Naive thymus-derived CD4-positive, alpha-beta T cell (primary cell): Measurements from ENCODE around the gene GRB7. TPM values are rescaled to one million over a fixed set of nuclear protein-coding genes. Genes with fewer than 3 reads are reported as not detected.

Source experiments
- ATAC-seq: fragments of 150-1000 bp; cut with Tn5 transposase; 2 replicates; pipeline ENCODE4 v1.10.0; 2021; ENCODE audit warnings: mild to moderate bottlenecking, moderate library complexity
- CTCF ChIA-PET: fragments of 350-600 bp; sonication (Branson Sonifier 250); formaldehyde crosslinking; loops from one replicate; lab custom pipeline; 2021; ENCODE audit warnings: antibody characterized with exemption; lab: Charles Lee
- POLR2A ChIA-PET: fragments of 350-600 bp; sonication (Branson Sonifier 250); formaldehyde crosslinking; loops from one replicate; lab custom pipeline; 2021; ENCODE audit warnings: antibody characterized with exemption, inconsistent platforms; lab: Charles Lee
- DNase-seq, 9 donors: peaks; one replicate each; pipeline versions ENCODE4 v3.0.0 to v3.0.0-alpha.2; 2020 to 2022; ENCODE audit warnings: mixed read lengths in 1 of 9
- H3K27ac ChIP-seq: one replicate; pipeline ENCODE4 v1.7.0; 2013; ENCODE audit warnings: mild to moderate bottlenecking, low read depth, low read length, moderate library complexity
- H3K27me3 ChIP-seq, 2 donors: one replicate each; pipeline ENCODE4 v1.7.0; 2013; ENCODE audit warnings: low read length in 2 of 2, mild to moderate bottlenecking in 2 of 2, moderate library complexity in 2 of 2; ENCODE audit not compliant: control insufficient read depth in 2 of 2, insufficient read depth in 2 of 2
- H3K36me3 ChIP-seq, 3 experiments: 1 replicate in 2 of 3; 2 replicates in 1 of 3; pipeline ENCODE4 v1.7.0; 2013; ENCODE audit warnings: low read length in 3 of 3, mild to moderate bottlenecking in 3 of 3, moderate library complexity in 1 of 3; ENCODE audit not compliant: insufficient read depth in 3 of 3, control insufficient read depth in 2 of 3
- H3K4me1 ChIP-seq, 2 donors: one replicate each; pipeline ENCODE4 v1.7.0; 2013; ENCODE audit warnings: low read length in 2 of 2, mild to moderate bottlenecking in 2 of 2, moderate library complexity in 1 of 2; ENCODE audit not compliant: control insufficient read depth in 2 of 2, insufficient read depth in 2 of 2
- H3K4me3 ChIP-seq: 2 replicates; pipeline ENCODE4 v1.7.0; 2013; ENCODE audit warnings: mild to moderate bottlenecking, low read length
- H3K9me3 ChIP-seq, 3 experiments: 1 replicate in 2 of 3; 2 replicates in 1 of 3; pipeline ENCODE4 v1.7.0; 2013; ENCODE audit warnings: low read length in 3 of 3; ENCODE audit not compliant: control insufficient read depth in 2 of 3
- H3K27ac Mint-ChIP-seq, 9 donors: one replicate each; pipeline ENCODE4 v1.8.0; 2020 to 2022; ENCODE audit warnings: mixed read lengths in 9 of 9, mild to moderate bottlenecking in 8 of 9, moderate library complexity in 5 of 9, inconsistent platforms in 2 of 9
- H3K27me3 Mint-ChIP-seq, 5 donors: one replicate each; pipeline ENCODE4 v1.8.0; 2021 to 2022; ENCODE audit warnings: mixed read lengths in 5 of 5, mild to moderate bottlenecking in 1 of 5
- H3K36me3 Mint-ChIP-seq, 5 donors: one replicate each; pipeline ENCODE4 v1.8.0; 2020 to 2022; ENCODE audit warnings: mixed read lengths in 5 of 5, mild to moderate bottlenecking in 3 of 5, inconsistent platforms in 1 of 5
- H3K4me1 Mint-ChIP-seq, 7 donors: one replicate each; pipeline ENCODE4 v1.8.0; 2020 to 2022; ENCODE audit warnings: mixed read lengths in 7 of 7, mild to moderate bottlenecking in 3 of 7, inconsistent platforms in 1 of 7
- H3K4me3 Mint-ChIP-seq, 10 donors: one replicate each; pipeline ENCODE4 v1.8.0; 2020 to 2022; ENCODE audit warnings: mild to moderate bottlenecking in 10 of 10, mixed read lengths in 10 of 10, moderate library complexity in 6 of 10, inconsistent platforms in 2 of 10
- H3K9me3 Mint-ChIP-seq, 11 donors: one replicate each; pipeline ENCODE4 v1.8.0; 2020 to 2022; ENCODE audit warnings: mixed read lengths in 11 of 11, mild to moderate bottlenecking in 4 of 11, inconsistent platforms in 1 of 11, moderate library complexity in 1 of 11
- intact Hi-C, 2 donors: fragments of 100-400 bp; cut with micrococcal nuclease; formaldehyde crosslinking; loops; one replicate each; pipeline ENCODE4 v1.15.1; 2023
- polyA plus RNA-seq, 2 donors: library from polyadenylated mRNA; unstranded; fragments of 300-500 nt; fragmentation: Illumina TruSeq; gene quantifications; one replicate each; pipeline ENCODE4 v1.2.3, GENCODE V29; 2021
- total RNA-seq, 6 experiments: library from RNA in 5 of 6; stranded (reverse) in 5 of 6; gene quantifications; 1 replicate in 5 of 6; 2 replicates in 1 of 6; pipeline ENCODE4 v1.2.3 and lab custom pipeline; 2021 to 2026

GRB7 gene
- total and polyA plus RNA-seq, 7 experiments from 2014 or later = 0.99 TPM; not detected in 6

DNA sequence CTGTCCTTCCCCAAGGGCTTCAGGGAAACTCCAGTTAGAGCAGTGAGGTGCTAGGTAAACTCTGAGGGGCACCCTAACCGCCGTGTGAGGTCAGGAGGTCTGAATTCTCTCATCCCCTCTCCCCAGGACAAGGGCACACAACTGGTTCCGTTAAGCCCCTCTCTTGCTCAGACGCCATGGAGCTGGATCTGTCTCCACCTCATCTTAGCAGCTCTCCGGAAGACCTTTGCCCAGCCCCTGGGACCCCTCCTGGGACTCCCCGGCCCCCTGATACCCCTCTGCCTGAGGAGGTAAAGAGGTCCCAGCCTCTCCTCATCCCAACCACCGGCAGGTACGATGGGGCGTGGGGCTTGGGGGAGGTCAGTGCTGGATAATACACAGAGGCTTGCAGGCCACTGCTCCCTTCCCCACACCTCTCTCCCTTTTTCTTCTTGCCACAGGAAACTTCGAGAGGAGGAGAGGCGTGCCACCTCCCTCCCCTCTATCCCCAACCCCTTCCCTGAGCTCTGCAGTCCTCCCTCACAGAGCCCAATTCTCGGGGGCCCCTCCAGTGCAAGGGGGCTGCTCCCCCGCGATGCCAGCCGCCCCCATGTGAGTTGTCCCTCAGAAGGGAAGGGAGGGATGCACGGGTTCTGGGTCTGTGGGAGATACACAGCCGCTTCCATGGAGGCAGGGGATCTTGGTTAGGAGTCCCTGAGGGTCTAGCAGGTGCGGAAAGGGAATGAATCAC lies 4.6 kb downstream of the GRB7 start:
- ATAC-seq (no peak), DNase-seq (no peak)
- Histone ChIP-seq H3K9me3 (no peaks in the 10 kb centered on the region), H3K4me3 (no peak overlapping the region), H3K27ac (no peak overlapping the region), H3K36me3 (no peaks in the 10 kb centered on the region), H3K4me1 (peaks cover 0 to 12% of the 10 kb centered on the region in 2 donors), H3K27me3 (no peaks in the 10 kb centered on the region)
- peaks cover 0 to 4% (median 0%) of the 10 kb centered on the region in 5 donors for H3K36me3 Mint-ChIP-seq
- peaks cover 5 to 26% (median 9%) of the 10 kb centered on the region in 5 donors for H3K27me3 Mint-ChIP-seq
- peaks cover 0 to 2% (median 0%) of the 10 kb centered on the region in 11 donors for H3K9me3 Mint-ChIP-seq
- peaks cover 5 to 22% (median 15%) of the 10 kb centered on the region in 7 donors for H3K4me1 Mint-ChIP-seq
- H3K4me3 Mint-ChIP-seq = peak overlapping the region in 1 of 10 donors; percentile 37
- POLR2A ChIA-PET = no interaction called here
- CTCF ChIA-PET = no interaction called here
- no peak overlapping the region for H3K27ac Mint-ChIP-seq
- intact Hi-C loops = no loop called here

DNA sequence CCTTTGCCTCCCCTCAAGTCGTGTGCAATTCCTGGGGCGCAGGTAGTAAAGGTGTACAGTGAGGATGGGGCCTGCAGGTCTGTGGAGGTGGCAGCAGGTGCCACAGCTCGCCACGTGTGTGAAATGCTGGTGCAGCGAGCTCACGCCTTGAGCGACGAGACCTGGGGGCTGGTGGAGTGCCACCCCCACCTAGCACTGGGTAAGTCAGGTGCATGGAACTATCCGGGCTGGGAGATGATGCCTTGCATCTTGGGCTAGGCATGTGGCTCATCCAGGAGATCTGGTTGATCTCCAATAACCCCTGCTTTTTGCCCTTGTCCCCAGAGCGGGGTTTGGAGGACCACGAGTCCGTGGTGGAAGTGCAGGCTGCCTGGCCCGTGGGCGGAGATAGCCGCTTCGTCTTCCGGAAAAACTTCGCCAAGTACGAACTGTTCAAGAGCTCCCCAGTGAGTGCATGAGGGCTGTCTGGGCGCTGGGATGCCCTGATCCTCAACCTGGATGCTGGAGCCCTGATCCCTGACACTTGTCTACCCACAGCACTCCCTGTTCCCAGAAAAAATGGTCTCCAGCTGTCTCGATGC lies 5.2 kb downstream of the GRB7 start:
- no peak overlapping the region for H3K27ac Mint-ChIP-seq
- intact Hi-C loops = no loop called here
- H3K4me1 Mint-ChIP-seq = peaks cover 5 to 22% (median 15%) of the 10 kb centered on the region in 7 donors
- no peak for DNase-seq
- POLR2A ChIA-PET = interaction anchor here (0.5 kb wide), 1 partner anchor 248 kb away, joined by 6 read pairs; no protein-coding TSS in a partner anchor
- Histone ChIP-seq H3K27ac (no peak overlapping the region), H3K4me3 (no peak overlapping the region), H3K9me3 (no peaks in the 10 kb centered on the region), H3K4me1 (peaks cover 0 to 7% of the 10 kb centered on the region in 2 donors), H3K36me3 (no peaks in the 10 kb centered on the region), H3K27me3 (no peaks in the 10 kb centered on the region)
- peaks cover 5 to 23% (median 9%) of the 10 kb centered on the region in 5 donors for H3K27me3 Mint-ChIP-seq
- ATAC-seq = no peak
- H3K36me3 Mint-ChIP-seq = peaks cover 0 to 4% (median 0%) of the 10 kb centered on the region in 5 donors
- H3K4me3 Mint-ChIP-seq = no peak overlapping the region
- H3K9me3 Mint-ChIP-seq = peaks cover 0 to 2% (median 0%) of the 10 kb centered on the region in 11 donors
- CTCF ChIA-PET = no interaction called here

DNA sequence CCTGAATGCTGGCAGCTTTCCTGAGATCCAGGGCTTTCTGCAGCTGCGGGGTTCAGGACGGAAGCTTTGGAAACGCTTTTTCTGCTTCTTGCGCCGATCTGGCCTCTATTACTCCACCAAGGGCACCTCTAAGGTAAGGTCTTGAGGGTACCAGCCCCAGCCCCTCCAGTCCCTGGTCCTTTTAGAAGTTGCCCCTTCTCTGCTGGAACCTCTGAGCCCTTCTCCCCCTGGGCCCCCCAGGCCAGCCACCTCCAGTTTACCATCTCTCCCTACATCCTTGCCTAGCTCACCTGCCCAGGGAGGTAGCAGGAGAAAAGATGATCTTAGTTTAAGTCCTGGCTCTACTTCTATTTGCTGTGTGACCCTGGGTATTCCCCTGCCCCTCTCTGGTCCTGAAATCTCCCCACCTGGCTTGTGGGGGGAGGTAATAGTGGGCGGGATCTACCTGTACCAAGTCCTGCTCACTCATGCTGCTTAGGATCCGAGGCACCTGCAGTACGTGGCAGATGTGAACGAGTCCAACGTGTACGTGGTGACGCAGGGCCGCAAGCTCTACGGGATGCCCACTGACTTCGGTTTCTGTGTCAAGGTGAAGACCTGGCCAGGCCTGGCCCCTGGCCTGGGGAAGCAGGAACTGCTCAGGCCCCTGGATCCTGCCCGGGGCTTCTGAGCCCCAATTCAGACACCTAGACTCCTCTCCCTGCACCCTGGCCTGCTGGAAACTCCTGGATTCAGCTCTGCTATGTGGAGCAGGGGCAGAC lies 6.5 kb downstream of the GRB7 start:
- H3K27ac Mint-ChIP-seq = no peak overlapping the region

DNA sequence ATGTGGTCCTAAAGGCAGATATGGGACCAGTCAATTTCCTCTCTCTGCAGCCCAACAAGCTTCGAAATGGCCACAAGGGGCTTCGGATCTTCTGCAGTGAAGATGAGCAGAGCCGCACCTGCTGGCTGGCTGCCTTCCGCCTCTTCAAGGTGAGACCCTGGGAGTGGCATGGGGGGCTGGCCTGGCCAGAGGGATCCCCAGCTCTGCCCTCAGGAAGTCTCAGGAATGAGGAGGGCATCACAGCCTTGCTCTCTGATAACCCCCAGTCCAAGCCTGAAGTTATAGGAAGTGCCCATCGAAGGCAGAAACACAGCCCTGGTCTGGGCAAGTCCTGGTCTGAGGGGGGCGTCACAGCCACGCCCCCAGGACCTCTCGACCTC lies 7.1 kb downstream of the GRB7 start:
- intact Hi-C loops = no loop called here
- Mint-ChIP-seq H3K27ac (no peak overlapping the region), H3K27me3 (peaks cover 0 to 11% (median 0%) of the 10 kb centered on the region in 5 donors), H3K4me3 (no peak overlapping the region), H3K4me1 (peaks cover 0 to 11% (median 2%) of the 10 kb centered on the region in 7 donors), H3K9me3 (peaks cover 0 to 2% (median 0%) of the 10 kb centered on the region in 11 donors), H3K36me3 (no peaks in the 10 kb centered on the region)
- Histone ChIP-seq H3K36me3 (no peaks in the 10 kb centered on the region), H3K4me1 (no peaks in the 10 kb centered on the region), H3K9me3 (no peaks in the 10 kb centered on the region), H3K27me3 (no peaks in the 10 kb centered on the region), H3K27ac (no peak overlapping the region), H3K4me3 (no peak overlapping the region)
- DNase-seq = no peak
- POLR2A ChIA-PET = interaction anchor here (0.9 to 1.0 kb wide), 2 partner anchors 14 kb away, joined by 3 read pairs; partner anchors contain the start of gene MIEN1
- no peak for ATAC-seq
- CTCF ChIA-PET = interaction anchor here (0.6 kb wide), 1 partner anchor 131 kb away, joined by 3 read pairs; no protein-coding TSS in a partner anchor

More for the DNA sequence above, 6.5 kb downstream of the GRB7 start:
- H3K36me3 Mint-ChIP-seq = no peaks in the 10 kb centered on the region
- peaks cover 0 to 2% (median 0%) of the 10 kb centered on the region in 11 donors for H3K9me3 Mint-ChIP-seq
- no peak for ATAC-seq
- Histone ChIP-seq H3K4me3 (no peak overlapping the region), H3K4me1 (no peaks in the 10 kb centered on the region), H3K27ac (no peak overlapping the region), H3K36me3 (no peaks in the 10 kb centered on the region), H3K9me3 (no peaks in the 10 kb centered on the region), H3K27me3 (no peaks in the 10 kb centered on the region)
- intact Hi-C loops = no loop called here
- DNase-seq = no peak
- POLR2A ChIA-PET = interaction anchor here (0.9 to 1.0 kb wide), 2 partner anchors 14 to 15 kb away, joined by 3 read pairs; partner anchors contain the start of gene MIEN1
- peaks cover 0 to 16% (median 4%) of the 10 kb centered on the region in 5 donors for H3K27me3 Mint-ChIP-seq
- H3K4me3 Mint-ChIP-seq = no peak overlapping the region
- peaks cover 0 to 13% (median 8%) of the 10 kb centered on the region in 7 donors for H3K4me1 Mint-ChIP-seq
- CTCF ChIA-PET = interaction anchor here (0.6 kb wide), 1 partner anchor 132 kb away, joined by 3 read pairs; no protein-coding TSS in a partner anchor

DNA sequence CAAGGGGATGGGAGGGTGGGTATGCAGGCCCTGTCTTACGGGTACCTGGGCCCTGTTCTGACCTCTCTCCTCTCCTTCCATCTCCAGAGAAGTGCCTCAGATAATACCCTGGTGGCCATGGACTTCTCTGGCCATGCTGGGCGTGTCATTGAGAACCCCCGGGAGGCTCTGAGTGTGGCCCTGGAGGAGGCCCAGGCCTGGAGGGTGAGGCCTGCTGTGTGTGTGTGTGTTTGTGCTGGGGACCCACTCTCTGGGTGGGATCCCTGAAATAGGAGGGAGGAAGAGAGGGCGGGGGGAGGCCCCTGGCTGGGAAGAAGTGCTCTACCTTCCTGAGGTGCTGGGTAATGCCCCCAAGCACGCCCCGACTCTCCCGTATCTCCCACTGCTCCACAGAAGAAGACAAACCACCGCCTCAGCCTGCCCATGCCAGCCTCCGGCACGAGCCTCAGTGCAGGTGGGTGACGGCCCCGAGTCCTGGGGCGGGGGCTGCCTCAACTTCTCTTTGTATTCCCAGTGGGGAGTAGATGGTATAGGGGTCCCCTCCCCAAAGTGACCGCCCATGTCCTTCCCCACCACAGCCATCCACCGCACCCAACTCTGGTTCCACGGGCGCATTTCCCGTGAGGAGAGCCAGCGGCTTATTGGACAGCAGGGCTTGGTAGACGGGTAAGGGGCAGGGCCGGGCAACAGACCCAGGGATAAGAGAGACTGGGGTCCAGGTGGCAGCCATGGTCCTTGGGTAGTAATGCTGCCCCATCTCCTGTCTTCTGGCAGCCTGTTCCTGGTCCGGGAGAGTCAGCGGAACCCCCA lies 7.8 kb downstream of the GRB7 start:
- no peak overlapping the region for H3K27ac Mint-ChIP-seq
- ATAC-seq (no peak), DNase-seq (no peak)
- H3K4me3 Mint-ChIP-seq = no peak overlapping the region
- POLR2A ChIA-PET = interaction anchor here (0.9 to 1.0 kb wide), 2 partner anchors 13 to 15 kb away, joined by 3 read pairs; partner anchors contain the start of gene MIEN1
- peaks cover 0 to 3% (median 0%) of the 10 kb centered on the region in 7 donors for H3K4me1 Mint-ChIP-seq
- H3K4me1 ChIP-seq = no peaks in the 10 kb centered on the region
- H3K36me3 ChIP-seq = no peaks in the 10 kb centered on the region
- H3K9me3 Mint-ChIP-seq = peaks cover 0 to 2% (median 0%) of the 10 kb centered on the region in 11 donors
- H3K9me3 ChIP-seq = no peaks in the 10 kb centered on the region
- CTCF ChIA-PET = no interaction called here
- no peak overlapping the region for H3K27ac ChIP-seq
- no peaks in the 10 kb centered on the region for H3K27me3 ChIP-seq
- no peak overlapping the region for H3K4me3 ChIP-seq
- intact Hi-C loops = no loop called here
- no peaks in the 10 kb centered on the region for H3K36me3 Mint-ChIP-seq
- H3K27me3 Mint-ChIP-seq = peaks cover 0 to 6% (median 0%) of the 10 kb centered on the region in 5 donors

DNA sequence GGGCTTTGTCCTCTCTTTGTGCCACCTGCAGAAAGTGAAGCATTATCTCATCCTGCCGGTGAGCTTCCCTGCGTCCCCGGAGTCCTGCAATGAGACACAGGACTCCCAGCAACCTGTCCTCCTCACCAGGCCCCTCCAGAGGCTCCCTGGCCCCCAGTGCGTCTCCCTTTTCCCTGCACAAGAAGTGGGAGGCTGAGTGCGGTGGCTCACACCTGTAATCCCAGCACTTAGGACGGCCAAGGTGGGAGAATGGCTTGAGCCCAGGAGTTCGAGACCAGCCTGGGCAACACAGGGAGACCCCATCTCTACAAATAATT lies 8.4 kb downstream of the GRB7 start:
- Mint-ChIP-seq H3K4me1 (no peaks in the 10 kb centered on the region), H3K36me3 (no peaks in the 10 kb centered on the region), H3K27ac (no peak overlapping the region), H3K27me3 (peaks cover 0 to 6% (median 0%) of the 10 kb centered on the region in 5 donors), H3K9me3 (no peaks in the 10 kb centered on the region), H3K4me3 (no peak overlapping the region)
- H3K9me3 ChIP-seq = no peaks in the 10 kb centered on the region
- DNase-seq (no peak), ATAC-seq (no peak)
- CTCF ChIA-PET = no interaction called here
- H3K27me3 ChIP-seq = no peaks in the 10 kb centered on the region
- H3K36me3 ChIP-seq = no peaks in the 10 kb centered on the region
- H3K27ac ChIP-seq = no peak overlapping the region
- H3K4me3 ChIP-seq = no peak overlapping the region
- intact Hi-C loops = no loop called here
- POLR2A ChIA-PET = no interaction called here
- H3K4me1 ChIP-seq = no peaks in the 10 kb centered on the region
